Kidney epithelial cell (primary cell): Measurements from ENCODE around the gene PLXNA4. TPM values are rescaled to one million over a fixed set of nuclear protein-coding genes. Genes with fewer than 3 reads are reported as not detected.

ENCODE experiments used
- DNase-seq: peaks from one replicate; pipeline ENCODE4 v3.0.0-alpha.2; 2010; ENCODE audit warnings: low read depth
- H3K27me3 ChIP-seq: 2 replicates; pipeline ENCODE4 v1.6.0; 2011; ENCODE audit warnings: low read length; ENCODE audit not compliant: control insufficient read depth, insufficient read depth
- H3K36me3 ChIP-seq: 2 replicates; pipeline ENCODE4 v1.5.1; 2011; ENCODE audit warnings: low read length; ENCODE audit not compliant: control insufficient read depth, insufficient read depth
- H3K4me3 ChIP-seq: 2 replicates; pipeline ENCODE4 v1.5.1; 2011; ENCODE audit warnings: low read depth, mild to moderate bottlenecking, control low read depth, low read length
- CTCF ChIP-seq: IDR thresholded peaks from 2 replicates; pipeline ENCODE4 v1.5.1; 2011; ENCODE audit warnings: mild to moderate bottlenecking, moderate library complexity, low read length, control low read depth, inconsistent platforms; ENCODE audit not compliant: insufficient read depth, poor library complexity, severe bottlenecking
- total RNA-seq: library from RNA; depleted of rRNA; stranded (reverse); fragments of >200 nt; gene quantifications from 2 replicates; pipeline ENCODE4 v1.2.3, GENCODE V29; 2015

Gene PLXNA4
- total RNA-seq, 1 donor from 2014 or later = 5.9 TPM

GRCh38 chr7:132092106-132092505 lies 484.2 kb downstream of the PLXNA4 start:
- Histone ChIP-seq H3K36me3 (no peaks in the 10 kb centered on the region), H3K4me3 (no peak overlapping the region), H3K27me3 (peaks cover 4% of the 10 kb centered on the region)
- TF ChIP-seq CTCF = no peak
- no peak for DNase-seq

- no peak for DNase-seq
- TF ChIP-seq CTCF = no peak
- no peaks in the 10 kb centered on the region for H3K36me3 ChIP-seq
- no peak overlapping the region for H3K4me3 ChIP-seq
- H3K27me3 ChIP-seq = peaks cover 4% of the 10 kb centered on the region
These were observed 484.6 kb downstream of the PLXNA4 start for GRCh38 chr7:132091706-132092105.

GRCh38 chr7:132090444-132090843 lies 485.8 kb downstream of the PLXNA4 start:
- DNase-seq = no peak
- H3K27me3 ChIP-seq = peaks cover 4% of the 10 kb centered on the region
- no peak for TF ChIP-seq CTCF

GRCh38 chr7:132089356-132089755 lies 486.9 kb downstream of the PLXNA4 start:
- peaks cover 4% of the 10 kb centered on the region for H3K27me3 ChIP-seq
- no peak for TF ChIP-seq CTCF
- no peak overlapping the region for H3K4me3 ChIP-seq
- H3K36me3 ChIP-seq = no peaks in the 10 kb centered on the region
- no peak for DNase-seq

More at GRCh38 chr7:132090444-132090843, 485.8 kb downstream of the PLXNA4 start:
- Histone ChIP-seq H3K36me3 (no peaks in the 10 kb centered on the region), H3K4me3 (no peak overlapping the region)

GRCh38 chr7:132087421-132087820 lies 488.8 kb downstream of the PLXNA4 start:
- no peak for DNase-seq
- no peak for TF ChIP-seq CTCF
- H3K27me3 ChIP-seq = peaks cover 1% of the 10 kb centered on the region
- H3K4me3 ChIP-seq = no peak overlapping the region
- no peaks in the 10 kb centered on the region for H3K36me3 ChIP-seq

- no peaks in the 10 kb centered on the region for H3K27me3 ChIP-seq
- H3K4me3 ChIP-seq = no peak overlapping the region
- no peak for DNase-seq
- TF ChIP-seq CTCF = no peak
- no peaks in the 10 kb centered on the region for H3K36me3 ChIP-seq
These were observed 491.4 kb downstream of the PLXNA4 start for GRCh38 chr7:132084776-132085388.
